ENCODE data around the gene ARMC5. TPM values are rescaled to one million over a fixed set of nuclear protein-coding genes. Genes with fewer than 3 reads are reported as not detected.

Gene ARMC5
- total RNA-seq, 1 experiment from 2014 or later, result 8.8 TPM

- POLR2A ChIA-PET (ENCODE audit: low non-redundant PET), result no interaction called here
- Histone ChIP-seq H3K27ac (ENCODE audit: low read depth, low read length, poor library complexity, severe bottlenecking) (no peak overlapping the region), H3K36me3 (ENCODE audit: insufficient read depth, low read length, poor library complexity, severe bottlenecking) (no peaks in the 10 kb centered on the region), H3K4me3 (ENCODE audit: low read depth, low read length, poor library complexity, severe bottlenecking) (no peak overlapping the region), H3K4me1 (ENCODE audit: insufficient read depth, low read length, poor library complexity, severe bottlenecking) (no peaks in the 10 kb centered on the region), H3K9me3 (ENCODE audit: low read depth, low read length, poor library complexity, severe bottlenecking) (no peaks in the 10 kb centered on the region), H3K27me3 (replicated peaks; ENCODE audit: insufficient read depth, low read depth, low read length, poor library complexity) (no peaks in the 10 kb centered on the region)
- TF ChIP-seq, protein P1, sequence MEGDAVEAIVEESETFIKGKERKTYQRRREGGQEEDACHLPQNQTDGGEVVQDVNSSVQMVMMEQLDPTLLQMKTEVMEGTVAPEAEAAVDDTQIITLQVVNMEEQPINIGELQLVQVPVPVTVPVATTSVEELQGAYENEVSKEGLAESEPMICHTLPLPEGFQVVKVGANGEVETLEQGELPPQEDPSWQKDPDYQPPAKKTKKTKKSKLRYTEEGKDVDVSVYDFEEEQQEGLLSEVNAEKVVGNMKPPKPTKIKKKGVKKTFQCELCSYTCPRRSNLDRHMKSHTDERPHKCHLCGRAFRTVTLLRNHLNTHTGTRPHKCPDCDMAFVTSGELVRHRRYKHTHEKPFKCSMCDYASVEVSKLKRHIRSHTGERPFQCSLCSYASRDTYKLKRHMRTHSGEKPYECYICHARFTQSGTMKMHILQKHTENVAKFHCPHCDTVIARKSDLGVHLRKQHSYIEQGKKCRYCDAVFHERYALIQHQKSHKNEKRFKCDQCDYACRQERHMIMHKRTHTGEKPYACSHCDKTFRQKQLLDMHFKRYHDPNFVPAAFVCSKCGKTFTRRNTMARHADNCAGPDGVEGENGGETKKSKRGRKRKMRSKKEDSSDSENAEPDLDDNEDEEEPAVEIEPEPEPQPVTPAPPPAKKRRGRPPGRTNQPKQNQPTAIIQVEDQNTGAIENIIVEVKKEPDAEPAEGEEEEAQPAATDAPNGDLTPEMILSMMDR (conservative IDR thresholded peaks at IDR 0.05; ENCODE audit: low read depth, low read length), result no peak
- no peak for TF ChIP-seq EZH2 (IDR thresholded peaks at IDR 0.05; ENCODE audit: borderline replicate concordance, low read depth, low read length, poor library complexity, severe bottlenecking)
- CTCF ChIA-PET, result no interaction called here
- no TSS peak for BruUV-seq (replicated peaks)
- intact Hi-C loops (cut with micrococcal nuclease; ENCODE audit: unreplicated experiment), result no loop called here
- no peak for DNase-seq (ENCODE audit: low spot score)
Observed at GRCh38 chr16:31474173-31474714, 14.9 kb downstream of the ARMC5 start.

- no peaks in the 10 kb centered on the region for H3K4me1 ChIP-seq (ENCODE audit: insufficient read depth, low read length, poor library complexity, severe bottlenecking)
- H3K36me3 ChIP-seq (ENCODE audit: insufficient read depth, low read length, poor library complexity, severe bottlenecking), result no peaks in the 10 kb centered on the region
- no TSS peak for BruUV-seq (replicated peaks)
- ChIA-PET POLR2A (ENCODE audit: low non-redundant PET) (no interaction called here), CTCF (no interaction called here)
- H3K4me3 ChIP-seq (ENCODE audit: low read depth, low read length, poor library complexity, severe bottlenecking), result no peak overlapping the region
- TF ChIP-seq EZH2 (IDR thresholded peaks at IDR 0.05; ENCODE audit: borderline replicate concordance, low read depth, low read length, poor library complexity, severe bottlenecking), result no peak
- TF ChIP-seq, protein P1 (conservative IDR thresholded peaks at IDR 0.05; ENCODE audit: low read depth, low read length), result no peak
- no peak overlapping the region for H3K27ac ChIP-seq (ENCODE audit: low read depth, low read length, poor library complexity, severe bottlenecking)
- no peaks in the 10 kb centered on the region for H3K27me3 ChIP-seq (replicated peaks; ENCODE audit: insufficient read depth, low read depth, low read length, poor library complexity)
- H3K9me3 ChIP-seq (ENCODE audit: low read depth, low read length, poor library complexity, severe bottlenecking), result no peaks in the 10 kb centered on the region
- intact Hi-C loops (cut with micrococcal nuclease; ENCODE audit: unreplicated experiment), result no loop called here
- no peak for DNase-seq (ENCODE audit: low spot score)
Observed at GRCh38 chr16:31474773-31475738, 15.8 kb downstream of the ARMC5 start.

DNA sequence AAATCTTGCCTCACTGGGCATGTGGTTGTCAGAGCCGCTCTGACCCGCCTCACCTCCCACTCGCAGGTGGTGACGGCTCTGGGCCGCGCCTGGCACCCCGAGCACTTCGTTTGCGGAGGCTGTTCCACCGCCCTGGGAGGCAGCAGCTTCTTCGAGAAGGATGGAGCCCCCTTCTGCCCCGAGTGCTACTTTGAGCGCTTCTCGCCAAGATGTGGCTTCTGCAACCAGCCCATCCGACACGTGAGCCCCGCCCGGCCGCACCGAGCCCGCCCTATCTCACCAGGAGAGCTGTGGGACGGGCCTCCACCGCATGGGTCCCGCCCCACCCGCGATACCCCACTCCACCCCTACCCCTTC lies 16.6 kb downstream of the ARMC5 start:
- intact Hi-C loops (cut with micrococcal nuclease; ENCODE audit: unreplicated experiment), result no loop called here
- ChIA-PET POLR2A (ENCODE audit: low non-redundant PET) (no interaction called here), CTCF (interaction anchor here (0.6 kb wide), 1 partner anchor 493 kb away, joined by 3 read pairs; no protein-coding TSS in a partner anchor)
- H3K4me3 ChIP-seq (ENCODE audit: low read depth, low read length, poor library complexity, severe bottlenecking), result no peak overlapping the region
- DNase-seq (ENCODE audit: low spot score), result no peak
- H3K9me3 ChIP-seq (ENCODE audit: low read depth, low read length, poor library complexity, severe bottlenecking), result no peaks in the 10 kb centered on the region
- no peaks in the 10 kb centered on the region for H3K4me1 ChIP-seq (ENCODE audit: insufficient read depth, low read length, poor library complexity, severe bottlenecking)
- no peaks in the 10 kb centered on the region for H3K27me3 ChIP-seq (replicated peaks; ENCODE audit: insufficient read depth, low read depth, low read length, poor library complexity)
- BruUV-seq (replicated peaks), result no TSS peak
- TF ChIP-seq, protein P1 (conservative IDR thresholded peaks at IDR 0.05; ENCODE audit: low read depth, low read length), result no peak
- TF ChIP-seq EZH2 (IDR thresholded peaks at IDR 0.05; ENCODE audit: borderline replicate concordance, low read depth, low read length, poor library complexity, severe bottlenecking), result no peak
- no peak overlapping the region for H3K27ac ChIP-seq (ENCODE audit: low read depth, low read length, poor library complexity, severe bottlenecking)
- H3K36me3 ChIP-seq (ENCODE audit: insufficient read depth, low read length, poor library complexity, severe bottlenecking), result no peaks in the 10 kb centered on the region

All from A673 (cell line).